ENCODE measurements around the gene UBAP2. TPM values are rescaled to one million over a fixed set of nuclear protein-coding genes. Genes with fewer than 3 reads are reported as not detected.

UBAP2 gene, protein sequence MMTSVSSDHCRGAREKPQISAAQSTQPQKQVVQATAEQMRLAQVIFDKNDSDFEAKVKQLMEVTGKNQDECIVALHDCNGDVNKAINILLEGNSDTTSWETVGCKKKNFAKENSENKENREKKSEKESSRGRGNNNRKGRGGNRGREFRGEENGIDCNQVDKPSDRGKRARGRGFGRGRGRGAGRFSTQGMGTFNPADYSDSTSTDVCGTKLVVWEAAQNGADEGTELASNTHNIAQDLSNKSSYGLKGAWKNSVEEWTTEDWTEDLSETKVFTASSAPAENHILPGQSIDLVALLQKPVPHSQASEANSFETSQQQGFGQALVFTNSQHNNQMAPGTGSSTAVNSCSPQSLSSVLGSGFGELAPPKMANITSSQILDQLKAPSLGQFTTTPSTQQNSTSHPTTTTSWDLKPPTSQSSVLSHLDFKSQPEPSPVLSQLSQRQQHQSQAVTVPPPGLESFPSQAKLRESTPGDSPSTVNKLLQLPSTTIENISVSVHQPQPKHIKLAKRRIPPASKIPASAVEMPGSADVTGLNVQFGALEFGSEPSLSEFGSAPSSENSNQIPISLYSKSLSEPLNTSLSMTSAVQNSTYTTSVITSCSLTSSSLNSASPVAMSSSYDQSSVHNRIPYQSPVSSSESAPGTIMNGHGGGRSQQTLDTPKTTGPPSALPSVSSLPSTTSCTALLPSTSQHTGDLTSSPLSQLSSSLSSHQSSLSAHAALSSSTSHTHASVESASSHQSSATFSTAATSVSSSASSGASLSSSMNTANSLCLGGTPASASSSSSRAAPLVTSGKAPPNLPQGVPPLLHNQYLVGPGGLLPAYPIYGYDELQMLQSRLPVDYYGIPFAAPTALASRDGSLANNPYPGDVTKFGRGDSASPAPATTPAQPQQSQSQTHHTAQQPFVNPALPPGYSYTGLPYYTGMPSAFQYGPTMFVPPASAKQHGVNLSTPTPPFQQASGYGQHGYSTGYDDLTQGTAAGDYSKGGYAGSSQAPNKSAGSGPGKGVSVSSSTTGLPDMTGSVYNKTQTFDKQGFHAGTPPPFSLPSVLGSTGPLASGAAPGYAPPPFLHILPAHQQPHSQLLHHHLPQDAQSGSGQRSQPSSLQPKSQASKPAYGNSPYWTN
- total RNA-seq = 15.4 and 20.5 TPM in 2 replicates

DNA sequence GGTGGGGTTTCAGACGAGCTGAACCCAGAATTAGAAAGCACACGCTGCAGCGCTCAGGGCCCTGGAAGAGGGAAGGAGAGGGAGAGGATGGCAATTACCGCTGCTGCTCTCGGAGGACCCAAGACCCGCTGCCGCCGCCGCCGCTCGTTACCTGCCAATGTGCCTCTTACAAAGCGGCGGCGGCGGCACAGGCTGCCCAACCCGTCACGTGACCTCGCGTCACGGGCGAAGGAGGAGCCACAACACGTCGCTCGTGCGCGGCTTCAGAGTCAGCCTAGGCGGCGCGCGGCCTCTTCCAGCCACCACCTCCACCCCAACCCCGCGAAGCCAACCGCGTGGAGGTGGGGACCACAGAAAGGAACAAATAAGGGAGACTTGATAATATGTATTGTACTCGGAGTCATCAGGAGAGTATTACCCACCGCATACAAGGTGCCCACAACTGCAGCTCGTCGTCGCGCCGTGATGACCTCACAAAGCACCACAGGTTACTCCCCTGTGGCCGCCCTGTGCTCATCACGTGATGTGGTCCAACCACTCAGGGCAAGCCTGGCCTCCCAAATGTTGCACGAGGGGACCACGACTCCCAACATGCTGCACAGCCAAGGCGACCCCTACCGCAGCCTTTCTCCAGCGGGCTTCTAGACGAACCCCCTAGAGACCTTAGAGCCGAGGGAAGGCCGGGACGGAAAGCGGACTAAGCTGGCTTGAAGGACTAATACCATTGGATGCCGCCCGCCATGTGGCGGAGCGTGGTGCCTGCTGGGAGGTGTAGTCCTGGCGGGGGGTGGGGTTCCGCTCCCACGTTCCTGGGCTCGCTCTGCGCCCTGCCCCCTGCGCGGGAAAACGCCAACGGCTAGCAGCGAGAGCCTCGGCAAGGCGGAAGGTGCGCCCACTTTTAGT lies at the start of gene UBAP2:
UBAP2 (minus strand) TSS at position 161 of the 903 bp plus-strand sequence. CDS start 31,739 bp downstream, outside the sequence.

Other genes with a start within 250 kb of the UBAP2 start
- gene UBE2R2, start 231.7 kb downstream of the UBAP2 start, total RNA-seq = 21.8 and 25.1 TPM in 2 replicates
- 12.0 and 13.9 TPM in 2 replicates for gene DCAF12, start 77.8 kb upstream of the UBAP2 start, total RNA-seq
- 21.8 and 26.0 TPM in 2 replicates for gene UBAP1, start 130.2 kb upstream of the UBAP2 start, total RNA-seq